ENCODE results near the gene SUV39H1.
A peak's percentile ranks its signal among the peaks of the same experiment; 100 is the strongest.
"Not testable (repeated sequence)": the region's sequence is repeated elsewhere in the genome, so short reads cannot be mapped to it uniquely, and the experiment has no call there.

The SUV39H1 gene

DNA sequence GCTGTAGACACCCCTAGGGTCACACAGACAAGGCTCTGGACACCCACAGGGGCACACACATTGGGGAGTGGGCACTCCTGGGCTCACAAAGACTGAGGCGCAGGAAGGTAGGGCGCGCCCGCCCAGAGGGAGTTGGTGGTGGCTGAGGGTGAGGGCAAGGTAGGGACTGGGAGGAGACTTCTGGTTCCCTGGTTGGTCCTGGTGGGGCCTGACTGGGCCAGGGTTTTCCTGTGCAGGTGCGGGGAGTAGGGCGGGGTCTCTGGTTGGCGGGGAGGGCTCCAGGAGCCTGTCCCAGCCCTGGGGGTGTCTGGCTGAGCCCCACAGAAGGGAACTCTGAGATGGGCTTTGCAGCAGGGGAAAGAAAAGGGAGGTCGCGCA, 19.7 kb upstream of the SUV39H1 start:
- in situ Hi-C loops (cut with HindIII; ENCODE audit: low pct_ligation_motif_present, low sequenced_read_pairs): no loop called here
- DNase-seq: no peak
- Histone ChIP-seq H3K36me3 (replicated peaks) (no peaks in the 10 kb centered on the region), H3K4me3 (ENCODE audit: low read depth, low read length) (peak overlapping the region; percentile 74), H3K27me3 (replicated peaks) (no peaks in the 10 kb centered on the region), H3K27ac (peak overlapping the region; percentile 38)
- TF ChIP-seq, protein P1, sequence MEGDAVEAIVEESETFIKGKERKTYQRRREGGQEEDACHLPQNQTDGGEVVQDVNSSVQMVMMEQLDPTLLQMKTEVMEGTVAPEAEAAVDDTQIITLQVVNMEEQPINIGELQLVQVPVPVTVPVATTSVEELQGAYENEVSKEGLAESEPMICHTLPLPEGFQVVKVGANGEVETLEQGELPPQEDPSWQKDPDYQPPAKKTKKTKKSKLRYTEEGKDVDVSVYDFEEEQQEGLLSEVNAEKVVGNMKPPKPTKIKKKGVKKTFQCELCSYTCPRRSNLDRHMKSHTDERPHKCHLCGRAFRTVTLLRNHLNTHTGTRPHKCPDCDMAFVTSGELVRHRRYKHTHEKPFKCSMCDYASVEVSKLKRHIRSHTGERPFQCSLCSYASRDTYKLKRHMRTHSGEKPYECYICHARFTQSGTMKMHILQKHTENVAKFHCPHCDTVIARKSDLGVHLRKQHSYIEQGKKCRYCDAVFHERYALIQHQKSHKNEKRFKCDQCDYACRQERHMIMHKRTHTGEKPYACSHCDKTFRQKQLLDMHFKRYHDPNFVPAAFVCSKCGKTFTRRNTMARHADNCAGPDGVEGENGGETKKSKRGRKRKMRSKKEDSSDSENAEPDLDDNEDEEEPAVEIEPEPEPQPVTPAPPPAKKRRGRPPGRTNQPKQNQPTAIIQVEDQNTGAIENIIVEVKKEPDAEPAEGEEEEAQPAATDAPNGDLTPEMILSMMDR (IDR thresholded peaks at IDR 0.05; ENCODE audit: low read depth, low read length, missing control alignments): no peak

DNA sequence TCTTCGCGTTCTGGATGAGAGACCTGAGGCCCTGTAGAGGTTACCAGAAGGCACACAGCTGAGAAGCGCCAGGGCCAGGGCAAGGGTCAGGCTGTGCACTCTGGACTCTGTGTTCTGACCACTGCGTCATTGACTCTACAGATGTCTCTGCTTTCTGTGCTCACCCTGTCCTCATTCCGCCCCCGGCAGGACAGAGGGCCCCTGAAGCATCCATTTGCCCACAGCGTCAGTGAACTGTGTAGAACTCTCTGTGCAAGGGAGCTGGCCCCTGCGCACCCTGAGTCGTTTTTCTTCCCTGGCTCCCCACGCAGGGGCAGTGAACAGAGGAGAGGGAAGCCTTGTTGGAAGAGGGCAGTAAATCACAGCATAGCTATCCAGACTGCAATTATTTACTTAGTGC, 19.0 kb upstream of the SUV39H1 start:
- no peak overlapping the region for H3K27ac ChIP-seq
- no peak for DNase-seq
- H3K36me3 ChIP-seq (replicated peaks): no peaks in the 10 kb centered on the region
- TF ChIP-seq, protein P1 (IDR thresholded peaks at IDR 0.05; ENCODE audit: low read depth, low read length, missing control alignments): no peak
- in situ Hi-C loops (cut with HindIII; ENCODE audit: low pct_ligation_motif_present, low sequenced_read_pairs): no loop called here
- peak overlapping the region; percentile 74 for H3K4me3 ChIP-seq (ENCODE audit: low read depth, low read length)
- no peaks in the 10 kb centered on the region for H3K27me3 ChIP-seq (replicated peaks)

DNA sequence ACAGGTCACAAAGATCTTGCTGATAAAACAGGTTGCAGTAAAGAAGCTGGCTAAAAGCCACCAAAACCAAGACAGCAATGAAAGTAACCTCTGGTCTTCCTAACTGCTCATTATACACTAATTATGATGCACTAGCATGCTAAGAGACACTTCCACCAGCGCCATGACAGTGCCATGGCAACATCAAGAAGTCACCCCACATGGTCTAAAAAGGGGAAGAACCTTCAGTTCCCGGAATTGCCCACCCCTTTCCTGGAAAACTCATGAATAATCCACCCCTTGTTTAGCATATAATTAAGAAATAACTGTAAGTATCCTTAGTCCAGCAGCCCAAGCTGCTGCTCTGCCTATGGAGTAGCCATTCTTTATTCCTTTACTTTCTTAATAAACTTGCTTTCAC, 16.1 kb upstream of the SUV39H1 start:
- H3K4me3 ChIP-seq (ENCODE audit: low read depth, low read length); H3K27ac ChIP-seq; in situ Hi-C loops (cut with HindIII; ENCODE audit: low pct_ligation_motif_present, low sequenced_read_pairs); H3K27me3 ChIP-seq (replicated peaks); H3K36me3 ChIP-seq (replicated peaks); DNase-seq: not testable (repeated sequence)

DNA sequence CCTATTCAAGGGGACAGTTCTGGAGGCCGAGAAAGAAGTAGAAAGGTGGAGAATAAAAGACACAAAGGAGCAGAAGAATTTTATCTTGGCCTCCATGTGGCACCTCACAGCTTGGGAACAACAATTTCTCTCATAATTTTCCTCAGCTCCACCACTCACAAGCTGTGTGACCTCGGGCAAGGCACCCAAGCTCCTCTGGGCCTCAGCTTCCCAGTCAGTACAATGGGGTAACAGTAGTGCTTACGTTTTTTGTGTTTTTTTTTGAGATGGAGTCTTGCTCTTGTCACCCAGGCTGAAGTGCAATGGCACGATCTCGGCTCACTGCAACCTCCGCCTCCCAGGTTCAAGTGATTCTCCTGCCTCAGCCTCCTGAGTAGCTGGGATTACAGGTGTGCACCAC, 15.6 kb upstream of the SUV39H1 start:
- DNase-seq; in situ Hi-C loops (cut with HindIII; ENCODE audit: low pct_ligation_motif_present, low sequenced_read_pairs); H3K27me3 ChIP-seq (replicated peaks); H3K4me3 ChIP-seq (ENCODE audit: low read depth, low read length); H3K27ac ChIP-seq; H3K36me3 ChIP-seq (replicated peaks): not testable (repeated sequence)

DNA sequence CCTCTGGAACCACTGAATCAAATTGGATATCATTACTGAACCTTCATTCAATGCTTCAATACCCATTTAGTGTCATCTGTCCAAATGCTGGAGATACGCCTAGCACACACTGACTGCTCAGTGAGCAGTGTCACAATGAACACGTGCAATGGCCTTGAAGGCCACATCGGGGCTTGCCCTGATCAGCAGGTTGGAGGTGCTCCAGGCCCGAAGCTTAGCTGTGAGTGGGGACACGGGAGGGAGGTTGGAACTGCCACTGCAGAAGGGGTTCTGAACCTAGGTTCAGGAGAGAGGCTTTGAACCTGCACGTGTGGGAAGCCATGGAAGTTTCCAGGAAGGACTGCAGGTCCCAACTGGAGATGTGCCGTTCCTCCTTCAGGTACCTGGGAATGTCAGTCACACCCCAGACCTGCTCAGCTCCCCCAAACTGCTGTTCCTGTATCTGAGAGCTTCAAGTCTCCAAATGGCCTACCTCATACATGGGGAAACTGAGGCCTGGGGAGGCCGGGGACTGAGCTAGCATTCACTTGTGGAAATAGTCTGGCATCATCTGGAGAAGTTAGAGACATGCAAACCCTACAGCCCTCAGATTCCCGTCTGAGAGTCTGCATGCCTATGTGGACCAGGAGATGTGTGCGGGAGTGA, 14.9 kb upstream of the SUV39H1 start:
- TF ChIP-seq, protein P1 (IDR thresholded peaks at IDR 0.05; ENCODE audit: low read depth, low read length, missing control alignments): no peak
- in situ Hi-C loops (cut with HindIII; ENCODE audit: low pct_ligation_motif_present, low sequenced_read_pairs): no loop called here

DNA sequence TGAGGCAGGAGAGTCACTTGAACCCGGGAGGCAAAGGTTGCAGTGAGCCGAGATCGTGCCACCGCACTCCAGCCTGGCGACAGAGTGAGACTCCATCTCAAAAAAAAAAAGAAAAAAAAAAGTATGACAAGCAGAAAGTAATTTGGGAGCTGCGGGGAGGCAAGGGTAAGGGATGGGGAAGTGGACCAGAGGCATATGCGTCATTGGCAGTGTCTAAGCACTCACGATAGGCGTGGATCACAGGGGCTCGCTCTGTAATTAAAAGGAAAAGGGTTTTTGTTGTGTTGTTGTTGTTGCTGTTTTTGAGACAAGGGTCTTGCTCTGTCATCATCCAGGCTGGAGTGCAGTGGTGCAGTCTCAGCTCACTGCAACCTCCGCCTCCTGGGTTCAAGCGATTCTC, 13.7 kb upstream of the SUV39H1 start:
- H3K27ac ChIP-seq; in situ Hi-C loops (cut with HindIII; ENCODE audit: low pct_ligation_motif_present, low sequenced_read_pairs); H3K36me3 ChIP-seq (replicated peaks); H3K4me3 ChIP-seq (ENCODE audit: low read depth, low read length); DNase-seq; H3K27me3 ChIP-seq (replicated peaks): not testable (repeated sequence)

More for the DNA sequence above, 14.9 kb upstream of the SUV39H1 start:
- Histone ChIP-seq H3K4me3 (ENCODE audit: low read depth, low read length) (no peak overlapping the region), H3K27me3 (replicated peaks) (no peaks in the 10 kb centered on the region), H3K27ac (no peak overlapping the region), H3K36me3 (replicated peaks) (no peaks in the 10 kb centered on the region)
- DNase-seq: no peak

DNA sequence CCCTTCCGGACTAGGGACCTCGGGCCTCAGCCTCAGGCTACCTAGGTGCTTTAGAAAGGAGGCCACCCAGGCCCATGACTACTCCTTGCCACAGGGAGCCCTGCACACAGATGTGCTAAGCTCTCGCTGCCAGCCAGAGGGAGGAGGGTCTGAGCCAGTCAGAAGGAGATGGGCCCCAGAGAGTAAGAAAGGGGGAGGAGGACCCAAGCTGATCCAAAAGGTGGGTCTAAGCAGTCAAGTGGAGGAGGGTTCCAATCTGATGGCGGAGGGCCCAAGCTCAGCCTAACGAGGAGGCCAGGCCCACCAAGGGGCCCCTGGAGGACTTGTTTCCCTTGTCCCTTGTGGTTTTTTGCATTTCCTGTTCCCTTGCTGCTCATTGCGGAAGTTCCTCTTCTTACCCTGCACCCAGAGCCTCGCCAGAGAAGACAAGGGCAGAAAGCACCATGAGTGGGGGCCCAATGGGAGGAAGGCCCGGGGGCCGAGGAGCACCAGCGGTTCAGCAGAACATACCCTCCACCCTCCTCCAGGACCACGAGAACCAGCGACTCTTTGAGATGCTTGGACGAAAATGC, 13.0 kb upstream of the SUV39H1 start, which contains the start of gene WAS:
TSS of gene WAS (plus strand) at position 389 of the 572 bp plus-strand sequence. CDS start at position 444, 55 bp downstream.
- DNase-seq: no peak
- Histone ChIP-seq H3K27ac (no peak within 1 kb of the TSS), H3K27me3 (replicated peaks) (no peaks in the 10 kb centered on the region), H3K4me3 (ENCODE audit: low read depth, low read length) (no peak within 1 kb of the TSS), H3K36me3 (replicated peaks) (no peaks in the 10 kb centered on the region)
- in situ Hi-C loops (cut with HindIII; ENCODE audit: low pct_ligation_motif_present, low sequenced_read_pairs): no loop called here
- TF ChIP-seq, protein P1 (IDR thresholded peaks at IDR 0.05; ENCODE audit: low read depth, low read length, missing control alignments): no peak

Measured in brain microvascular endothelial cell (primary cell).